HK-2 (cell line): ENCODE results near the gene CXorf58.
"Not testable (repeated sequence)": the region's sequence is repeated elsewhere in the genome, so short reads cannot be mapped to it uniquely, and the experiment has no call there.

Experiments used
- DNase-seq: peaks from one replicate; pipeline ENCODE4 v3.0.0-alpha.2; 2018; ENCODE audit not compliant: unreplicated experiment

CXorf58 gene

DNA sequence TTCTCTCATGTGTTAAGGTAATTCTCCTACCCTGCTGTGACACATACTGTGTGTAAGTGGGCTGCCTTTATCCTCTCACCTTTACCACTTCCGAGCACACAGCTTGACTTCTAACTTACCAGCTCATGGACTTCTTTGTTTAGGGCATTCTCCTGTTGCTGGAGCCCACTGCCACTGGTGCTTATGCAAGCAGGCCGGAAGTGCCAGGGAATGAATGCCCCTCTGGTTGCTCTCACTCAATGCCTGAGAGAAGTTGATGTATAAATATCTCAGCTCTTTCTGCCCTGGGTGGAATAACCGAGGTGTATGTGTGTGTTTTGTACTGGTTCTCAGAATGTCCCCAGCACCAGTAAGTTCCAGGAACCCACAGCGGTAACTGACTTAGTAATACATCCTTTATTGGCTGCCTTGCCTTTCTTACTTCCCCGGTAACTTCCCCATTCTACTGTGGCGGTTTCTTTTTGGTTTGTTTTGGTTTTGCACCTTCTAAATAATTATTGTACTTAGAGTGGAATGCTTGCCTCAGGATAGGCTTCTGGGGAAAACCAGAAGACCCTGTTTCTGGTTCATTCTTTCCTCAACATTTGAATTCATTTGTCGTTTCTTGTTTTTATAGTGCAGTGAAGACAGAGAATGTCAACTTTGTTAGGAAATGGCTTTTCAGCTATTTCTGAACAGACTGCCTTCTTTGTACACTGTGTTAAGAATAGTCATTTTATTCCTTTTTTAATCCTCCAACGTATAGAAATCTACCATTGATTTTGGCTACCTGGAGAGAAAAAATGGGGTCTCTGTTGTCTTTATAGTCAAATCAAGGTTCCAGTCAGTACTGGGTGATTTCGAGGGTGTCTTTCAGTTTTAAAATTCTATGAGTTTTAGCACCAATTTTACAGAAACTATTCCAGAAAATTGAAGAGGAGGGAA lies 45.4 kb downstream of the CXorf58 start:
- DNase-seq, result no peak

DNA sequence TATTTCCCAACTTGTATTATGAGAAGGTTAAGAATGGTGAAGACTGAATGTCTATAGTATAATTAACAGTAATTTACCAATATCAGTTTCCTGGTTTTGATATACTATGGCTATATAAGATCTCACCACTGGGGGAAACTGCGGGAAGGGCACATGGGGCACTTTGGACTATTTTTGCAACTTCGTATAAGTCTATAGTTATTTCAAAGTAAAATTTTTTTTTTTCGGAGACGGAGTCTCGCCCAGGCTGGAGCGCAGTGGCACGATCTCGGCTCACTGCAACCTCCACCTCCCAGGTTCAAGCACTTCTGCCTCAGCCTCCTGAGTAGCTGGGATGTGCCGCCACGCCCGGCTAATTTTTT lies 46.1 kb downstream of the CXorf58 start:
- DNase-seq, result no peak

DNA sequence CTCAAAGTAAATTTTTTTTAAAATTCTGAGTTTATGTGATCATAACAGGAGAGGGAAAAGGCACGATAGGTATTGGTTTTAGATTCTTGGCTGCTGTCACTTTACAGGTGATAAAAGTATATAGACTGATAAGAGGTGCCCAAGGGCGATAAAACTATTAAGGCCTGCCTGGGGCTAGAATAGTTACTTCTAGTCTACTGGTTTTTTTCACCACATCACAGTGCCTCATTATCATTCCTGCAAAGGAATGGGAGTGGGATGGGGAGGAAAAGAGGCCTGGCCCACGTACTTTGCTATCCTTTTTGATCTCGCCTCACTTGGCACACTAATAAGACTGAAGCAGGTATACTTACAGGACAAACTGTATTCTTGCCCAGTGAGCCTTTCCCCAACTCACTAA lies 46.6 kb downstream of the CXorf58 start:
- DNase-seq, result no peak

DNA sequence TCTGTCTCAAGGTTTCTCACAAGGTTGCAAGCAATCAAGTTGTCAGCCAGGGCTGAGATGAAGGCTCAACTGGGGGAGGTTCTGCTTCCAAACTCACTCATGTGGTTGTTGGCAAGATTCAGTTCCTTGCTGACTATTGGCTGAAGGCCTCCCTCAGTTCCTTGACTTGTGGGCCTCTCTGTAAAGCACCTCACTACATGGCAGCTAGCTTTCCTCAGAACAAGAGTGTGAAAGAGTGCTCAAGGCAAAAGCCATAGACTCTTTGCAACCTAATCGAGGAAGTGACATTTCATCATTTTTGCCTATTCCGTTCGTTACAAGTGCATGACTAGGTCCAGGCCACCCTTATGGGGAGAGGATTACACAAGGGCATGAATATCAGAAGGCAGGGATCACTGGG lies 52.0 kb downstream of the CXorf58 start:
- DNase-seq, result no peak

DNA sequence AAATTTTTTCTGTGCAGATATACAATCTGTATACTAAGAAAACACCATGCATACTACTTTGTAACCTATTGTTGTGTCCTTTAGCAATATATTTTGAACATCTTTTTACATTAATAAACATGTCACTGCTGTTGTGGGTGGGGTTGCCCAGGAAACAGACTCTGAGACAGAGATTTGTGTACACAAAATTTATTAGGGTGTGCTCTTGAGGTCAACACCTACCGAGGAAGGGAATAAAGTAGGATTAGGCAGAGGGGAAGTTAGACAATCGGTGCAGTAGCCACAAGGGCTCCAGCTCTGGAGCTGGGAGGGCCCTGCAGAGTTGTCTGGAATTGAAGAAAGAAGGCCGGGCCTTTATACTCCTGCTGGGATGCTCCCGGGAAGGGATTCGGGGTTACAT lies 56.4 kb downstream of the CXorf58 start:
- DNase-seq, result no peak

DNA sequence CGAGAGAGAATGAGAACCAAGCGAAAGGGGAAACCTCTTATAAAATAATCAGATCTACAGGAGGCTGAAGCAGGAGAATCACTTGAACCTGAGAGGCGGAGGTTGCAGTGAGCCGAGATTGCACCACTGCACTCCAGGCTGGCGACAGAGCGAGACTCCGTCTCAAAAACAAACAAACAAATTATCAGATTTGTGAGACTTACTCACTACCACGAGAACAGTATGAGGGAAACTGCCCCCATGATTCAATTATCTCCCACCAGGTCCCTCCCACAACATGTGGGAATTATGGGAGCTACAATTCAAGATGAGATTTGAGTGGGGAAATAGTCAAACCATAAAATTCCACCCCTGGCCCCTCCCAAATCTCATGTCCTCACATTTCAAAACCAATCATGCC lies 57.8 kb downstream of the CXorf58 start:
- not testable (repeated sequence) for DNase-seq

DNA sequence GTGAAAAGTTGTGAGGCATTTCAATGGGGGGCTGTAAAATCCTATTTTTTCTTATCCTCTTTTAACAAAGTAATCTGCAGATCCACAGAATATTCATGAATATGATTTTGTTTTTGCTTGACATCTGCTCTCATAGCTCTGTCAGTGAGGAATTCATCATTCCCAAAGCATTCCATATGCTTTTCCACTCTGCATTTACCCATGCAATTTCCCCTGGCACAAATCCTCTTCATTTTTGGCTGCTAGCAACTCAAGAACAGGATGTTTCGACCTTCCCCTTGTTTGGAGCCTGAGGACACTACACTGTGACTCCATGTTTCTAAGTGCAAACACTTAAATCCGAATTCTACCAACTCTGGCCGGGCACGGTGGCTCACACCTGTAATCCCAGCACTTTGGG lies 70.7 kb downstream of the CXorf58 start:
- no peak for DNase-seq

DNA sequence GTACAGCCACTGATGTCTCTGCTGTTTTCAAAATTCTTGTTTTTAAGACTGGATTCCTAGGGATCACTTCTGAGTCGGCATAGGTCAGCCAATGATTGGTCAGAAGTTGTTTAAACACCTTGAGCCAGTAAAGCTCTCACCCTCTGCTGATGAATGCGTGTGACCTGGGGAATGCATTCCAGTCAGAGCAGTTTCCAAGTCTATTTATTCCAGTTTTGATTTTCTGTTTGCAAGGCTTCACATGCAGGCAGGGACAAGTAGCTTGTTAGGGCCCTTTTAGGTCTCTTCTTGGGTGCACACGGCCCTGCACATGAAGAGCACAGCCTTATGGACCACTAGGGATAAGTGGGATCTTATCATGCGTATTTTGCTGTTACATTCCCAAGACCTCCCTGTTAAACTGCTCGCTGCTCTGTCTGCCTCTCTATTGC lies 72.2 kb downstream of the CXorf58 start:
- DNase-seq, result no peak

DNA sequence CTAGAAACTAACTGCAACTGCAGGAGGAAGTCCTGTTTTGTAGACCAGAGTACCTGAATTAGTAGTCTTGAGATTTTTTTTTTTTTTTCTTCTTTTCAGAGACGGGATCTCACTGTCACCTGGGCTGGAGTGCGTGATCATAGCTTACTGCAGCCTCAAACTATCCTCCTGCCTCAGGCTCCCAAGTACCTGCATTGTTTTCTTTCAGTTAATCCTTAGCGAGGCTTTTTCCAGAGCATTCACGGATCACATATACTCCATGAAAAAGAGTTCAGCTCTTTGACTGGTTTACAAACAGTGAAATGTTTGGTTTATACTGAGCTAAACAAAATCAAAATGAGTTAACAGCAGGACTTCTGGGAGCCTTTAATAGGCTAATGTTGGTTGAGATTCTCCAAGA lies 73.4 kb downstream of the CXorf58 start:
- no peak for DNase-seq

DNA sequence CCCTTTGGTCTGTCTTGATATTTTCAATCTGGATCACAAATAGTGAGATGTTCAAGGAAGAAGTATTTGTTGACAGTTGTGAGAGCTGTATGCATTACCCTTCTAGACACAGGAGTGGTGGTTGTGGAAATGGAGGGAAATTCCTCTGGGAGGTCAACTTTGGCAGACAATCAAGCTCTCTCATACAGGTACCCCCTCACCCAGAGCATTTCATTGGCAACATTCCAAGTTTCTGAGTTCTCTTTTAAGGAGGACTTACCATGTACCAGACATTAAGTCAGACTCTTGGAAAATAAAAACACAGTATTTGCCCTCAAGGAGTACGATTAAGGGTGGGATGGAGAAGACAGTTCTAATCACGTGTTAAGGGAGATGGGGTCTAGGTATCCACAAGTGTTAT lies 73.9 kb downstream of the CXorf58 start:
- no peak for DNase-seq

DNA sequence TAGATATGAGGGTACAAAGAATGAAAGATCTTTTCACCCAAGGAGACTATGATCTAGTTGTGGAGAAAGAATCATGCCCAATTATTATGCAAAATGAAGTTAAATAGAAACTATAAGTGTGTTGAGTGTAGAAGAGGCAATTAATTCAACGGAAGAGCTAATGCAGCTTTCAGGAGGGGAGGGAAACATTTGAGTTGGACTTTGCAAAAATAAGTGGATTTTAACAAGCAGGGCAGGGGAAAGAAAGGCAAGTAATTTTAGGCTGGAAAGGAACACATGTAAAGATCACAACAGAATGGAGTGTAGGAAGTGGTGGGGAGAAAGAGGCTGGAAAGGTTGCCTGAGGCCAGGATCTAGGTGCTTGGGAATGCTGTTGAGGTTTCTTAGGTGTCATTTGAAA lies 75.1 kb downstream of the CXorf58 start:
- DNase-seq, result no peak
